Smooth muscle cell (in vitro differentiated cells): ENCODE results near the gene CX3CL1. TPM values are rescaled to one million over a fixed set of nuclear protein-coding genes. Genes with fewer than 3 reads are reported as not detected.

ENCODE experiments used
- DNase-seq: peaks from one replicate; lab custom pipeline; 2025; ENCODE audit not compliant: unreplicated experiment; lab: John Stamatoyannopoulos, UW
- H2AFZ ChIP-seq: fragments of 200-600 bp; sonication (generic); 2 replicates; pipeline ENCODE4 v1.6.0; 2016; ENCODE audit warnings: antibody characterized with exemption, low read depth, mild to moderate bottlenecking
- H3F3A ChIP-seq: fragments of 200-600 bp; sonication (generic); 2 replicates; pipeline ENCODE4 v1.6.0; 2017; ENCODE audit warnings: antibody characterized with exemption, low read depth
- H3K27ac ChIP-seq: fragments of 200-600 bp; sonication (generic); 2 replicates; pipeline ENCODE4 v1.5.1; 2016; ENCODE audit warnings: low read depth, mild to moderate bottlenecking
- H3K27me3 ChIP-seq: fragments of 200-600 bp; sonication (generic); 2 replicates; pipeline ENCODE4 v1.6.1; 2016; ENCODE audit warnings: low read depth, mild to moderate bottlenecking
- H3K36me3 ChIP-seq: fragments of 200-600 bp; sonication (generic); 2 replicates; pipeline ENCODE4 v1.5.1; 2016; ENCODE audit warnings: low read depth
- H3K4me1 ChIP-seq: fragments of 200-600 bp; sonication (generic); 2 replicates; pipeline ENCODE4 v1.5.1; 2016; ENCODE audit warnings: low read depth
- H3K4me2 ChIP-seq: fragments of 200-600 bp; sonication (generic); 2 replicates; pipeline ENCODE4 v1.6.0; 2016; ENCODE audit warnings: mild to moderate bottlenecking
- H3K4me3 ChIP-seq: fragments of 200-600 bp; sonication (generic); 2 replicates; pipeline ENCODE4 v1.5.1; 2016; ENCODE audit warnings: mild to moderate bottlenecking
- H3K79me2 ChIP-seq: fragments of 200-600 bp; sonication (generic); 2 replicates; pipeline ENCODE4 v1.6.0; 2016; ENCODE audit warnings: low read depth, mild to moderate bottlenecking
- H3K9ac ChIP-seq: fragments of 200-600 bp; sonication (generic); 2 replicates; pipeline ENCODE4 v1.6.0; 2016; ENCODE audit warnings: low read depth
- H3K9me3 ChIP-seq: fragments of 200-600 bp; sonication (generic); replicated peaks from 2 replicates; pipeline ENCODE4 v1.5.1; 2016; ENCODE audit warnings: low read depth
- H4K20me1 ChIP-seq: fragments of 200-600 bp; sonication (generic); 2 replicates; pipeline ENCODE4 v1.6.0; 2016; ENCODE audit warnings: low read depth
- CTCF ChIP-seq: fragments of 200-600 bp; sonication (generic); IDR thresholded peaks from 2 replicates; pipeline ENCODE4 v1.5.1; 2017; ENCODE audit warnings: borderline replicate concordance, mild to moderate bottlenecking, antibody characterized with exemption; ENCODE audit not compliant: insufficient read depth, poor library complexity, severe bottlenecking
- WGBS: methylation state at CpG from one replicate; pipeline ENCODE4 v1.1.7; 2016; ENCODE audit warnings: low lambda C conversion rate; 5-methylcytosine and 5-hydroxymethylcytosine counted together
- polyA plus RNA-seq: library from polyadenylated mRNA; unstranded; fragments of >200 nt; fragmentation: Nextera tagmentation; extraction: Ambion mirVana; gene quantifications from 2 replicates; pipeline ENCODE4 v1.2.1, GENCODE V29; 2016
- total RNA-seq: library from RNA; depleted of rRNA; stranded (reverse); fragments of >200 nt; gene quantifications from 2 replicates; pipeline ENCODE4 v1.2.3, GENCODE V29; 2014

Gene CX3CL1
- total and polyA plus RNA-seq, 2 experiments from 2014 or later, result 2.2 to 5.4 TPM

GRCh38 chr16:57406881-57407280, 34.6 kb downstream of the CX3CL1 start:
- no peak overlapping the region for H2AFZ ChIP-seq
- DNase-seq, result no peak
- no peaks in the 10 kb centered on the region for H3K9me3 ChIP-seq
- no peaks in the 10 kb centered on the region for H3K4me1 ChIP-seq
- H3K9ac ChIP-seq, result no peak overlapping the region
- no peaks in the 10 kb centered on the region for H4K20me1 ChIP-seq
- no peak overlapping the region for H3K27ac ChIP-seq
- H3F3A ChIP-seq, result no peaks in the 10 kb centered on the region
- 91% methylated on average over 2 of the region's 2 CpGs for WGBS
- no peak overlapping the region for H3K4me3 ChIP-seq
- no peaks in the 10 kb centered on the region for H3K79me2 ChIP-seq
- TF ChIP-seq CTCF, result no peak
- no peaks in the 10 kb centered on the region for H3K36me3 ChIP-seq
- no peaks in the 10 kb centered on the region for H3K27me3 ChIP-seq
- H3K4me2 ChIP-seq, result no peak overlapping the region

GRCh38 chr16:57407521-57408353, 35.4 kb downstream of the CX3CL1 start:
- Histone ChIP-seq H3K4me2 (no peak overlapping the region), H4K20me1 (no peaks in the 10 kb centered on the region), H3K9me3 (no peaks in the 10 kb centered on the region), H3K79me2 (no peaks in the 10 kb centered on the region), H3F3A (no peaks in the 10 kb centered on the region), H3K27me3 (no peaks in the 10 kb centered on the region), H3K9ac (no peak overlapping the region), H3K4me1 (no peaks in the 10 kb centered on the region), H3K36me3 (no peaks in the 10 kb centered on the region), H3K4me3 (no peak overlapping the region), H3K27ac (no peak overlapping the region), H2AFZ (no peak overlapping the region)
- no peak for TF ChIP-seq CTCF
- WGBS, result 82% methylated on average over 5 of the region's 5 CpGs
- DNase-seq, result no peak

- Histone ChIP-seq H3K9me3 (no peaks in the 10 kb centered on the region), H3K27me3 (no peaks in the 10 kb centered on the region), H3K36me3 (no peaks in the 10 kb centered on the region), H3K4me2 (no peak overlapping the region), H3K4me3 (no peak overlapping the region), H3K79me2 (no peaks in the 10 kb centered on the region), H3K9ac (no peak overlapping the region), H2AFZ (no peak overlapping the region), H3K4me1 (no peaks in the 10 kb centered on the region), H4K20me1 (no peaks in the 10 kb centered on the region), H3F3A (no peaks in the 10 kb centered on the region), H3K27ac (no peak overlapping the region)
- no peak for TF ChIP-seq CTCF
- DNase-seq, result no peak
- WGBS, result 89% methylated on average over 5 of the region's 5 CpGs
Measured at GRCh38 chr16:57409065-57409464, 36.8 kb downstream of the CX3CL1 start.
